ENCODE data around the gene AHSP.
"Not testable (repeated sequence)": the region's sequence is repeated elsewhere in the genome, so short reads cannot be mapped to it uniquely, and the experiment has no call there.

The AHSP gene

DNA sequence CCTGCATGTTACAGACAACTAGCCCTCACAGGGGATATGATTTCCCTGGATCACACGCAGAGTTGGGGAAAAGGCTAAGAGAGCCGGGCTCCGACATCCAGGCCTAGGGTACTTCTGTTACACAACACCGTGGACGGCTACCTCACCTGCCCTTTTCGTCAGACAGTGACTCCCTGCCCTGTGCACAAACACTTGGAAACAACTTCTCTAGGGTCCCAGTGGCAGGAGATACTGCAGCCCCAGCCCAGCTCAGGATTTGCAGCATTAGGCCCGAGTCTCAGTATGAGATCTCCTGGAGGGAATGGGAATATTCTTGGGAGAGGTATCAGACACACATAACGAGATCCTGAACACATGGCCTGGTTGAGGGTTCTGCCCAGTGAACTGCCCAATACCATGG is 27.8 kb upstream of the AHSP start:
- no peak for DNase-seq (ENCODE audit: low read depth in 2 of 2, low spot score in 1 of 2)

- DNase-seq (ENCODE audit: low read depth in 2 of 2, low spot score in 1 of 2) = no peak
These were observed 26.3 kb upstream of the AHSP start for GRCh38 chr16:31501226-31501965.

GRCh38 chr16:31501966-31502348 is 25.7 kb upstream of the AHSP start:
- DNase-seq (ENCODE audit: low read depth in 2 of 2, low spot score in 1 of 2) = no peak

- no peak for DNase-seq (ENCODE audit: low read depth in 2 of 2, low spot score in 1 of 2)
These were observed 24.7 kb upstream of the AHSP start for GRCh38 chr16:31502981-31503380.

DNA sequence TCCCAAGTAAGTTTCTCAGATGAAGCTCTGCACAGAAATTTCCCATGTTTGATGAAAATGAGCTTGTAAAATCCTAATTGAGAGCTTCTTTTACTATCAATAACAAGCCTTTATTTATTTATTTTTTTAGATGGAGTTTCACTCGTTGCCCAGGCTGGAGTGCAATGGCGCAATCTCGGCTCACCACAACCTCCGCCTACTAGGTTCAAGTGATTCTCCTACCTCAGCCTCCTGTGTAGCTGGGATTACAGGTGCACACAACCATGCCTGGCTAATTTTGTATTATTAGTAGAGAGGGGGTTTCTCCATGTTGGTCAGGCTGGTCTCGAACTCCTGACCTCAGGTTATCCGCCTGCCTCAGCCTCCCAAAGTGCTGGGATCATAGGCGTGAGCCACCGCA is 24.1 kb upstream of the AHSP start:
- DNase-seq (ENCODE audit: low read depth in 2 of 2, low spot score in 1 of 2) = not testable (repeated sequence)

DNA sequence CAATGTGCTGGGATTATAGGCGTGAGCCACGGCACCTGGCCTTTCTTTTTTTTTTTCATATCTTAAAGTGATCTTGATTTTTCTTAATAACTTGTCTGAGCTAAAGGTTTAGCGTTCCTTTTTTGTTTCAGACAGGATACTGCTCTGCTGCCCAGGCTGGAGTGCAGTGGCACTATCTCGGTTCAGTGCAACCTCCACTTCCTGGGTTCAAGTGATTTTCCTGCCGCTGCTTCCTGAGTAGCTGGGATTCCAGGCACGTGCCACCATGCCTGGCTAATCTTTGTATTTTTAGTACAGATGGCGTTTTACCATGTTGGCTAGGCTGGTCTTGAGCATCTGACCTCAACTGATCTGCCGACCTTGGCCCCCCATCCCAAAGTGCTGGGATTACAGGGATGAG is 23.5 kb upstream of the AHSP start:
- DNase-seq (ENCODE audit: low read depth in 2 of 2, low spot score in 1 of 2) = no peak

DNA sequence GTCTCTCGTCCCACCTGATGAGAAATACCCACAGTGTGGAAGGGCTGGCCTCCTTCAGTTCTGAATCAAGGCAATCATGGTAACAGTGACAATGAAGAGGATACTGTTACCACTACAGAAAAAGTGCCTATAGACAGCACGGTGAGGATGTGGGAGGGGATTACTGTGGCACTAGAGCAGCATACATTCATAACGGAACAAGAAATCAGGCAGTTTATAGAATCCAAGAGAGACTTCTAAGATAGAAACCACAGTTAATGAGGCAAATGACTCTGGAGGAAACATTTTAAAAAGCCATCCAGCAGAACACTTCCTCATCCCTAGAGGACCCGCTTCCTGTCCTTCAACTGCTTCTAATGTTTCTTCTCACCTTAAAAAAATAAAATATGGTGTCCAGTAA is 22.2 kb upstream of the AHSP start:
- no peak for DNase-seq (ENCODE audit: low read depth in 2 of 2, low spot score in 1 of 2)

- DNase-seq (ENCODE audit: low read depth in 2 of 2, low spot score in 1 of 2) = no peak
These were observed 20.1 kb upstream of the AHSP start for GRCh38 chr16:31507617-31507928.

- peak; percentile 48 to 72 for DNase-seq (ENCODE audit: low read depth in 2 of 2, low spot score in 1 of 2)
These were observed 19.6 kb upstream of the AHSP start, which contains the start of gene RUSF1 for GRCh38 chr16:31507929-31508705. TSS of gene RUSF1 (minus strand) at chr16:31508391. CDS start at chr16:31508373, 18 bp downstream.

- no peak for DNase-seq (ENCODE audit: low read depth in 2 of 2, low spot score in 1 of 2)
These were observed 18.9 kb upstream of the AHSP start for GRCh38 chr16:31508706-31509195.

- no peak for DNase-seq (ENCODE audit: low read depth in 2 of 2, low spot score in 1 of 2)
These were observed 14.6 kb upstream of the AHSP start for GRCh38 chr16:31513126-31513525.

DNA sequence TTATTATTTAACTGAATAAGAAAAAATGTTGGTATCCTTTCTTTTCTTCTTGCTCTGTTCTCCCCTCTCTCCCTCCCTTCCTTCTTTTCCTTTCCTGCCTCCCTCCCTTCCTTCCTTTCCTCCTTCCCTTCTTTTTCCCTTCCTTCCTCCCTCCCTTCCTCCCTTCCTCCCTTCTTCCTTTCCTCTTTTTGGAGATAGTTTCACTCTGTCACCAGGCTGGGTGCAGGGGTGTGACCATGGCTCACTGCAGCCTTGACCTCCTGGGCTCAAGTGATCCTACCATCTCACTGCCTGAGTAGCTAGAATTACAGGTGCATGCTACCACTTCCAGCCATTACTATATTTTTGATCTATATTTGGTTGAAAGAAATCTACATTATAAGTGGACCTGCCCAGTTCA is 13.8 kb upstream of the AHSP start:
- DNase-seq (ENCODE audit: low read depth in 2 of 2, low spot score in 1 of 2) = no peak

GRCh38 chr16:31517800-31518402 is 9.8 kb upstream of the AHSP start:
- no peak for DNase-seq (ENCODE audit: low read depth in 2 of 2, low spot score in 1 of 2)

GRCh38 chr16:31519759-31520431 is 7.8 kb upstream of the AHSP start:
- DNase-seq (ENCODE audit: low read depth in 2 of 2, low spot score in 1 of 2) = no peak

- no peak for DNase-seq (ENCODE audit: low read depth in 2 of 2, low spot score in 1 of 2)
These were observed 6.3 kb upstream of the AHSP start for GRCh38 chr16:31521368-31521767.

DNA sequence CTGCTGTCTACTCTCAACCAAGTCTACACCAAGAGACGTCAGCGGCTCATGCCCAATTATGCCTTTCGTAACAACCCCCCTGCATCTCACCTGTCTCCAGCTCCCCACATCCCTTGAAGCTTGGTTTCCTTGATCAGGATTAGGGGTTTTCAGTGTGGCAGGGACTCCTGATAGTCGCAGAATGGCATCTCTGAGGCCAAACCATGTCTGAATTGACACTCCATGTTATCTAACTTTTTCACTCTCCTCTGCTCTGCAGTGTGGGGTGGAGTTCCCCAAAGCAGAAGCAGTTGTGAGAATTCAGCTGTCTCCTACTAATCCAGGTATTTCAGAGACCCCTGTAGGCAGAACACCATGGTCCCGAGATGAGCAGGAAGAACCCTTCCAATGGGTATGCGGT is 5.6 kb upstream of the AHSP start:
- no peak for DNase-seq (ENCODE audit: low read depth in 2 of 2, low spot score in 1 of 2)

DNA sequence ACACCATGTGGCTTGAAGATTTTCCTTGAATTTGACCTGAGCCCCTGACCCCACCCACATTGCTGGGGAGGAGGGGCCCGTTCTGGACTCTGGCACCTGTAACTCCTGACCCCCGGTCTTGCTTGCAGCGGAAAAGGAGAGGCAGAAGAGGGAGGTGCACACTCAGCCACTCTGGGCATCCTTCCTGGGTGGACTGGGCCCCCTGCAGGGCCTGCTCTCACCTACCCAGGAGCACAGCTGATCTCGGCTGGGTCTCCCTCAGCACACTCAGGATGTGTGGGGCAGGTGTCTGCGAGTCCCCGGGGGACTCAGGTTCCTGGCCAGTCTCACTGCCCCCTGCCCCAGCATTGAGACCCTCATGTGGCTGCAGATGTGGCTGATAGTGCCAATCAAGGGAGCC is 3.9 kb upstream of the AHSP start:
- DNase-seq (ENCODE audit: low read depth in 2 of 2, low spot score in 1 of 2) = not testable (repeated sequence)

DNA sequence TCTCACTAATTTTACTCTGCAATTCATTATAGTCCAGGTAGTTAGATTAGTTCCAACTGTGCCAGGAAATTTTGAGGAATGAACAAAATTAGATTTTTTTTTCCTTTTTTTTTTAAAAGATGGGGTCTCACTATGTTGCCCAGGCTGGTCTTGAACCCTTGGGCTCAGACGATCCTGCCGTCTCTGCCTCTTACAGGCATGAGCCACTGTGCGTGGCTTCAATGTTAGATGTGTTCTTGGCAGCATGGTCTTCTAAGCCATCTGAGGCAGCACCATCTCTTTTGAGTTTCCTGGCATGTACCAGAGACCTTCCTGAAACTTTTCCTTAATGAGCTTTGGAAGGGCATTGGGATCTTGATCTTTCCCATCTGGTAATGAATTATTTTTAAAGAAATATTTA is 2.6 kb upstream of the AHSP start:
- DNase-seq (ENCODE audit: low read depth in 2 of 2, low spot score in 1 of 2) = no peak

- DNase-seq (ENCODE audit: low read depth in 2 of 2, low spot score in 1 of 2) = no peak
These were observed 915 bp downstream of the AHSP start for GRCh38 chr16:31528523-31529107.

DNA sequence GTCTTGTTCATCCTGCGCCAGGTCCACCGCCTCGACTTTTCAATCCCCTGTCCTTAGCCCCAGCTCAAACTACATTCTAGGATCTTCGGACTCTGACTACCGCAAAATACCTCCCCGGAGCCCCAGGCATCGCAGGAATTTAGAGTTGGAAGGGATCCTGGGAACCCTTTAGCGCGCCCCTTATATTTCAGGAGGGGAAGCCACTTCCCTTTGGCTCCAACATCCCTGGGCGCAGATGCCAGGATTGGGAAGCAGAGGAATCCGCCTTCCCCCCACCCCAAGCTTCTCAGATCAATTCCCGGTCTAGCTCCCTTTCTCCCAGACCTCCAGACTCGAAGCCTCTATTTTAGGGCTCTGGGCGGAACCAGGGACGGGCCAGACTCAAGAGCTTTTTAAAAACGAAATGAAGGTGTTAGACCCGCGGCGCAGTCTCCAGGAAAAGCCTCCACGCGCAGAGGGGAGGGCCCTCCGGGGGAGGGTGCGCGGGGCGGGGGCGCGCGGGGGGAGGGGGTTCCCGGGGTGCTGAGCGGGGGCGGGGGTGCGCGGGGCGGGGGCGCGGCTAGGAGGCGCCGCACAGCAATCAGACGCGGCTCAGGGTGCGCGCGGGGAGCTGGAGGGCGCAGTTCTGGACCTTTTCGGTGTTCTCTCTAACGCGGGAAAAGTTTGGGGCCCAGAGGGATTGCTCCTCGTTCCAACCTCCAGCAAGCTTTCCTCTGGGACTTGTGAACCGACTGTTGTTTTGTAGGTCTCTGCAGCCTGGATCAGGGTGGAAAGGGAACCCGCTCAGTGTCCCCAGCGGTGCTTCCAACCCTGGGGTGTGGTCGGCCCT is 1.6 kb downstream of the AHSP start:
- DNase-seq (ENCODE audit: low read depth in 2 of 2, low spot score in 1 of 2) = no peak
